GM12874 (cell line): ENCODE measurements around the gene STEAP3.

Experiments used
- TF ChIP-seq, protein P1 (sequence below): IDR thresholded peaks from 2 replicates; pipeline ENCODE4 v1.5.1; 2011; ENCODE audit warnings: low read depth, mild to moderate bottlenecking, control low read depth, low read length, moderate library complexity; ENCODE audit not compliant: insufficient read depth

Gene STEAP3

DNA sequence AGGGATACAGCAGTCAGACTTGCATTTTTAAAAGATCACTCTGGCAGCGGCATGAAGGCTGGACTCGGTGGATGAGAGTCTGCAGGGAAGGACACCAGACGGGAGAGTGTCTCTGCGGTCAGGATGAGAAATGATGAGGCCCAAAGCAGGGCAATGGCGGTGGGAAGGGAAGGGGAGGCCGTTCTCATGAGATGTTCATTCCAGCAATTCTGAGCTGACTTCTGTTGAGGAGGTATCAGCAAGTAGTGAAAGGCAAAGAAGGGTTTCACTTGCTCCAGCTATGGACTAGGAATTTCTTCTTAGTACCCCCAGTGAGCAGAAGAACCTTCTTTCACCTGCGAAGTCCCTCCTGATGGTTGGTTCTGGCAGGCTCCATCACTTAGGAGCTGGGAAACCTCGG is 63.0 kb downstream of the STEAP3 start:
- TF ChIP-seq, protein P1, sequence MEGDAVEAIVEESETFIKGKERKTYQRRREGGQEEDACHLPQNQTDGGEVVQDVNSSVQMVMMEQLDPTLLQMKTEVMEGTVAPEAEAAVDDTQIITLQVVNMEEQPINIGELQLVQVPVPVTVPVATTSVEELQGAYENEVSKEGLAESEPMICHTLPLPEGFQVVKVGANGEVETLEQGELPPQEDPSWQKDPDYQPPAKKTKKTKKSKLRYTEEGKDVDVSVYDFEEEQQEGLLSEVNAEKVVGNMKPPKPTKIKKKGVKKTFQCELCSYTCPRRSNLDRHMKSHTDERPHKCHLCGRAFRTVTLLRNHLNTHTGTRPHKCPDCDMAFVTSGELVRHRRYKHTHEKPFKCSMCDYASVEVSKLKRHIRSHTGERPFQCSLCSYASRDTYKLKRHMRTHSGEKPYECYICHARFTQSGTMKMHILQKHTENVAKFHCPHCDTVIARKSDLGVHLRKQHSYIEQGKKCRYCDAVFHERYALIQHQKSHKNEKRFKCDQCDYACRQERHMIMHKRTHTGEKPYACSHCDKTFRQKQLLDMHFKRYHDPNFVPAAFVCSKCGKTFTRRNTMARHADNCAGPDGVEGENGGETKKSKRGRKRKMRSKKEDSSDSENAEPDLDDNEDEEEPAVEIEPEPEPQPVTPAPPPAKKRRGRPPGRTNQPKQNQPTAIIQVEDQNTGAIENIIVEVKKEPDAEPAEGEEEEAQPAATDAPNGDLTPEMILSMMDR = no peak

DNA sequence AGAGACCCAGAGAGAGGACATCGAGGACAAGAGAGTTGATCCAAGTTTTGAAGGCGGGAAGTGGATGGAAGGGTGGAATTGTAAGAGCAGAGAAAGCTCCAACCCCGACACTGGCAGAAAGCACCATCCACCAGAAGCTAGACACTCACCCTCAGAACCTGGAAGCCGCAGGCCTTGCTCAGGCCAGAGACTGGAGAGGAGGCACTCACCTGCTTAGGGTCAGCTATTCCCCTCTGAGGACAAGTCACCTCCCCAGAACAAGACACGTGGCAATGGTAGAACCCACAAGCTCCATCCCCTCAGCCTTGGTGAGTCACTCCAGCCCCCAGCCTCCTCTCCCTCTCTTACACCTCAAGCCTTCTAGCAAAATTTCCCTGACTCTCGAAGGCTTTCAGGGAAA is 64.9 kb downstream of the STEAP3 start:
- TF ChIP-seq, protein P1 = no peak

DNA sequence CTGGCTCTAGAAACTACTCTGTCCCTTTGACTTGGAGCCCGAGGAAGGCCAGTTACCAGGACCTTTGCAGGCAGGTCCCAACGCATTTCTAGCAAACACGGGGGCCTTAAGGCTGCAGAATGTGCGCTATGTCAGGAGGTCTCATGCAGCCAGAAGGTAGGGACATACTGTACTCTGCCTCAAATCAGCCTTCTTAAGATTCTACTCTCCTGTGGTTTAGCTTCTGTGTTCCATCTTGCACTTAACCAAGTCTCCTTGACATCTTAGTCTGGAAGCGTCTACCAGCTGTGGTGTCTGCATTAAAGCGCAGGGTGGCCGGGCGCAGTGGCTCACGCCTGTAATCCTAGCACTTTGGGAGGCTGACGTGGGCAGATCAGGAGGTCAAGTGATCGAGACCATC is 65.5 kb downstream of the STEAP3 start:
- TF ChIP-seq, protein P1 = no peak

DNA sequence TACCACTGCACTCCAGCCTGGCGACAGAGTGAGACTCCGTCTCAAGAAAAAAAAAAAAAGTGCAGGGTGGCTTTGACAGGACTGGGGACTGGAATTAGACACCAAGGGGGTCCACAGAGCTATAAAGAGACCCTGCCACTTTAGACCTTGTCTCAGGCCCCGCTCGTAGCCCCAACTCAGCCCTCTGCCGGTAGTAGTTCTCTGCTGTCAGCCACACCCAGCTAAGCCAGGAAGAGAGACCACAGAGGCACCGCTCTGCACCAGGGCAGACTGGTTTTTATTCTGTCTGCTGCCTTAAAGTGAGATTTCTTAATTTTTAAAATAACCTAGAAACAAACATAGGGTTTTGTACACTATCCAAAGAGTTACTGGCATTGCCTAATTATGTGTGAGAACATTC is 66.0 kb downstream of the STEAP3 start:
- TF ChIP-seq, protein P1 = no peak

DNA sequence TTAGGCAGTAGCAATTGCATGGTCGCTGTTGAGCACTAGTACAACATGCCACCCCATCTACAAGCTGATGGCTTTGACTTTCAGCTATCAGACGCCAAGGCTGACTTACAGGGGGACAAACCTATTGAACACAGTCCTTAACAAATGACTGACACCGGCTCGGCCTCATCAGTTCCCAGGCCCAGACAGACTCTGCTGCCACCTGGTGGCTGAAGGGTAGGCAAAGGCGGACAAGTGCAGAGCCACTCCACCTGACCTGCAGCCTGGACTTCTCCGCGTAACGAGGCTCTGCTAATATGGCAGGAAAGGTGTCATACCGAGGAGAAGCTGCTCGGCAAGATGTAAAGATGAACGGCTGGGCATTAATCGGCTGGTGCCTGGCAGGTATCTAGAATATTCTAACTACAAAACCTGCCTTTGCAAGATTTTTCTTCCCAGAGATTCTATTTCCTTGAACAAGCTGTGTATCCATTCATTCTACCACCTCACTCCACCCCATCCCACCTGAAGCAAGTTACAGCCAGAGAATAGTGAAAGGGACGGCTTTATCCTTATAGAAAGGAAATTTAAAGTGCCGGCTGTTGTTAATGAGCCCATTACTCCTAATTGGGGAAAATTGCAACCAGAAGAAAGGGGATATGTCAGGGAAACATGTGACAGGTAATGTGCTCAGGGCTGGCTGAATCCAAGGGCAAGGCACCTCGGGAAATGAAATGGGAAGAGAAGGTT is 67.4 kb downstream of the STEAP3 start:
- TF ChIP-seq, protein P1 = peak; percentile 83

DNA sequence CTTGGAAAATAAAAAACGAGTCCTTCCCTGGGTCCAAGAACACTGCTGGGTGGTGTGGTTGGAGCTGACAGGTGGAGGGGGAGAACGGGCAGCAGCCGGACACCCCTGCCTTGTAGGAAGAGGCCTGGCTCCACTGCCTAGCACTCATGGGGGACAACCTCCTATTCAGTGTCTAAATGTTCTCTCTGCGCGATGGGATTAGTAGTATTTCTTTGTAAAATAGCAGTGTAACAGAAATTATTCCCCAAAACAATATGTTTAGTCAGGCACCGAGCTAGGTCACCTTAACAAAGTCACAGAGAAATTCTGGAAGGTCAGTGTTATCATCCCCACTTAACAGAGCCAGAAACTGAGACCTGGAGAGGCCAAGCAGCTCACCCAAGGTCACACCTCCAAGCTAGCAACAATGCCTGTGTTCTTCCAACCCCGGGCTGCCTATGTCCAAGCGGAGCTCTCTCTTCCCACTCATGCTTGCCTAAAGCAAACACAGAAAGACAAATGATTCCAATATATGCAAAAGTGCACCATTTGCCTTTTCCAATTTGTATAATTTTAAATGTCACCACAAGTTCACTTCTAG is 68.0 kb downstream of the STEAP3 start:
- TF ChIP-seq, protein P1 = no peak

DNA sequence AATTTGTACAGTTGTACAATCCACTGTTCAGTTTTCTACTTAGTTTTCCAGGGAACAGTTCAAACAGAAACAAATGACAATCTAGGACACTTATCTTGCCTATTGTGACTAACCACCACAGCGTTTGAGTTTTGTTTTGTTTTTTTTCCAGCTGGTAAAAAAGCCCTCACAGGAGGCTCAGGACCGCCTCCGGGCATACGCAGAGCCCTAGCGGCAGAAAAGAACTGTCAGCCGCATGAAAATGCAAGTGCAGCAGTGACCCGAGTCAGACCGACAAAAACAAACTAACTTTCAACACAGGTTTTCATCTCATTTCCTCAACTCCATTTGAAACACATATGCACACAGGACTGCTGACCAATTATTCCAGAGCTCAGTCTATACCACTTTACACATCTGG is 68.6 kb downstream of the STEAP3 start:
- TF ChIP-seq, protein P1 = peak; percentile 28; the same call in 1 of the 2 replicates
